Large intestine (tissue), 3 donors: ENCODE results near the gene EGR4. TPM values are rescaled to one million over a fixed set of nuclear protein-coding genes. Genes with fewer than 3 reads are reported as not detected.
"Not testable (repeated sequence)": the region's sequence is repeated elsewhere in the genome, so short reads cannot be mapped to it uniquely, and the experiment has no call there.

Experiments
- DNase-seq, 2 donors: peaks; one replicate each; pipeline versions ENCODE4 v3.0.0 to v3.0.0-alpha.2; 2013
- H3K27ac ChIP-seq: one replicate; pipeline ENCODE4 v1.5.1; 2013; ENCODE audit warnings: low read length
- H3K27me3 ChIP-seq: 2 replicates; pipeline ENCODE4 v1.6.1; 2013; ENCODE audit warnings: low read length; ENCODE audit not compliant: control insufficient read depth, insufficient read depth
- H3K36me3 ChIP-seq: 2 replicates; pipeline ENCODE4 v1.6.1; 2013; ENCODE audit warnings: low read length; ENCODE audit not compliant: control insufficient read depth, insufficient read depth
- H3K4me1 ChIP-seq: one replicate; pipeline ENCODE4 v1.6.1; 2013; ENCODE audit warnings: low read length; ENCODE audit not compliant: control insufficient read depth, insufficient read depth
- H3K4me3 ChIP-seq: one replicate; pipeline ENCODE4 v1.5.1; 2013; ENCODE audit warnings: low read length
- H3K9me3 ChIP-seq: one replicate; pipeline ENCODE4 v1.6.1; 2013; ENCODE audit warnings: mild to moderate bottlenecking, low read depth, low read length, moderate library complexity; ENCODE audit not compliant: control insufficient read depth
- WGBS: methylation state at CpG from one replicate; pipeline ENCODE4 v1.1.5; 2013; ENCODE audit warnings: low lambda C conversion rate; ENCODE audit not compliant: insufficient coverage; 5-methylcytosine and 5-hydroxymethylcytosine counted together
- polyA plus RNA-seq: library from polyadenylated mRNA; unstranded; fragments of 120-200 nt; gene quantifications from one replicate; pipeline ENCODE4 v1.2.1, GENCODE V29; 2013

EGR4 gene
- polyA plus RNA-seq, 1 donor: 0.04 TPM

DNA sequence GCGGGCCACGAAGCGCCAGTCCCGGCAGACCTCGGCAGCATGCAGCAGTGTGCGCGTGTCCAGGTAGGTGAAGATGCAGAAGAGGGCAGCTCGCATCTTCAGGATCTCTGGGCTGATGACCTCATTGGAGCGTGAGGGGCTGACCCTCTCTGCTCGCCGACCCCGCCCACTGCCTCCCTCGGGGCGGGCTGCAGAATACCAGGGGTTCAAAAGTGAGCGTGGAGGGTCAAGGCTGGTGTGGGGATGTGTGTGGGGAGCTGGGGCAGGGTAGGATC lies 29.1 kb downstream of the EGR4 start:
- no peak overlapping the region for H3K27ac ChIP-seq
- WGBS: no CpG with 5 or more reads among the region's 15 CpGs
- peaks cover 7% of the 10 kb centered on the region for H3K4me1 ChIP-seq

DNA sequence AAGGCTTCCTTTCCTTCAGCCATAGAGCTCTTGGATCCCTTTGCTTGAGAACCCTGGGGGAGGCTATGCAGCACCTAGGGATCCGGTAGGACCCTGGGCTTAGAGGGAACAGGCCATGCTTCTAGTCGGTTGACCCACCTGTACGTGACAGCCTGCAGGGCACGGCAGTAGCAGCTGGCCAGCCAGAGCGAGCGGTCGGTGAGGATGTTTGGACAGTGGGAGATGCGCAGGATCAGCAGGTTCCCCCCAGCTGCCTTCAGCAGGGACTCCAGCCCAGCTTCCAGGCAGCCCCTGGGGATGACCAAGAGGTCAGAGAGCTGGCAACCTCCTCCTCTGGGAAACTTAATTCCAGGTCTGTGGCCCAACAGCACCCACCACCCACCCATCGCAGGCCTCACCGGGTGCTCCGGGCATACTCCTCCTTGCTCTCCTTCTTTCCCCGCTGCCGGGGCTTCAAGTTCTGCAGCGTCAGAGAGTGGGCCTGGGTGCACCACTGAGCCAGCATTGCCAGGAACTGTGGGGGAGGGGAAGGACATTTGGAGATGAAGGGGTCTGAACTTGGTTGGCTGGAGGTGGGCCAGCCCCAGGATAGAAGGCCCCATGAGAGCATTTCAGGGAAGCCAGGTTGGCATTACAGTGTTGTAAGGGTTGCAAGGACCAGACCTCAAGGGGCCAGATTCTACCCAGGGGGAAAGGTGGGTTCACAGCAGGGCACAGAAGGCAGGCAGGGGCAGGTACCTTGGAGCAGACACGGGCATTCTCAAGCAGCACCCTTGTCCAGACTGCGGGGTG lies 29.6 kb downstream of the EGR4 start:
- 100% methylated on average over 2 of the region's 16 CpGs for WGBS
- no peak overlapping the region for H3K4me3 ChIP-seq
- H3K9me3 ChIP-seq: peaks cover 7% of the 10 kb centered on the region
- no peaks in the 10 kb centered on the region for H3K36me3 ChIP-seq
- H3K27me3 ChIP-seq: peaks cover 16% of the 10 kb centered on the region
- no peak for DNase-seq
- H3K27ac ChIP-seq: no peak overlapping the region
- H3K4me1 ChIP-seq: peaks cover 6% of the 10 kb centered on the region

More for the DNA sequence above, 29.1 kb downstream of the EGR4 start:
- H3K4me3 ChIP-seq: no peak overlapping the region
- H3K9me3 ChIP-seq: peaks cover 8% of the 10 kb centered on the region
- peaks cover 18% of the 10 kb centered on the region for H3K27me3 ChIP-seq
- H3K36me3 ChIP-seq: no peaks in the 10 kb centered on the region
- DNase-seq: no peak

DNA sequence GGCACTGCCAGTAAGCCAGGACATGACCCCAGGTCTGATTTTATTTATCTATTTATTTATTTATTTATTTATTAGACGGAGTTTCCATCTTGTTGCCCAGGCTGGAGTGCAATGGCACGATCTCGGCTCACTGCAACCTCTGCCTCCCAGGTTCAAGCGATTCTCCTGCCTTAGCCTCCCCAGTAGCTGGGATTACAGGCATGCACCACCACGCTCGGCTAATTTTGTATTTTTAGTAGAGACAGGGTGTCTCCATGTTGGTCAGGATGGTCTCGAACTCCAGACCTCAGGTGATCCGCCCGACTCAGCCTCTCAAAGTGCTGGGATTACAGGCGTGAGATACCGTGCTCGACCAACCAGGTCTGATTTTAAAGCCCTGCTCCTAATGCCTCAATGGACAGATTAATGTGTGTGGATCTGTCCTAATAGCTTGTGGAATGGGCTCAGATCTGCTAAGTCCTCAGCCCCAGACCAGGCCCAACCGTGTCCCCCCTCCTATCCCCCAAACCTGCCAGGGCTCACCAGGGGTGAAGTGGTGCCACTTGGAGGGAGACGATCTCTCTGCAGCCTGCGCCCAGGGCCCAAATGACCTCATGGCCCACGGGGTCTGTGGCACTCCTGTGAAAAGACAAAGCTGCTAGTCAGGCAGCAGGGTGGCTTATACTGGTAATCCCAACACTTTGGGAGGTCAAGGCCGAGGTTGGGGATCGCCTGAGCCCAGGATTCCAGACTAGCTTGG lies 30.5 kb downstream of the EGR4 start:
- WGBS: 83% methylated on average over 1 of the region's 18 CpGs
- H3K9me3 ChIP-seq, H3K27ac ChIP-seq, H3K4me3 ChIP-seq, H3K4me1 ChIP-seq, H3K27me3 ChIP-seq, H3K36me3 ChIP-seq, DNase-seq: not testable (repeated sequence)

DNA sequence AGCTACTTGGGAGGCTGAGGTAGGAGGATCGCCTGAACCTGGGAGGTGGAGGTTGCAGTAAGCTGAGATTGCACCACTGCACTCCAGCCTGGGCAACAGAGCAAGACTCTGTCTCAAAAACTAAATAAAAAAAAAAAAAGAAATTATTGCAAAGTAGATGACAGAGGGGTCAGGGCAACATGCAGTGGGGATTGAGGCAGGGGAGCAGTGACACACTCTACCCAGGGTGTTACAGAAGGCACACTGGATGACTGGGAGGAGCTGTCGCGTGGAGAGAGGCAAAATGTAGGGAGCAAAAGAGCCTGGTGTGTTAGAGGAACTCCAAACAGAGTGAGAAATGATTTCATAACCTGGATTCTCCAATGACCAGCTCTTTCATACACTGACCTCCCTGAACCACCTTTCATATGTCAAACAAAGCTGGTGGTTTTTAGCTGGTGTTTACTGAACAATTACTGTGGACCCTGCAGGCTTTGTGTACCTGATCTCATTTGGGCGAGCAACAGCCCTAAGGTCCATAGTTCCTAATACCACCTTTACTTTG lies 31.2 kb downstream of the EGR4 start:
- no peak overlapping the region for H3K27ac ChIP-seq
- H3K36me3 ChIP-seq: no peaks in the 10 kb centered on the region
- peaks cover 3% of the 10 kb centered on the region for H3K9me3 ChIP-seq
- peaks cover 3% of the 10 kb centered on the region for H3K27me3 ChIP-seq
- no peak overlapping the region for H3K4me3 ChIP-seq
- DNase-seq: no peak
- no CpG with 5 or more reads among the region's 4 CpGs for WGBS
- H3K4me1 ChIP-seq: no peaks in the 10 kb centered on the region

DNA sequence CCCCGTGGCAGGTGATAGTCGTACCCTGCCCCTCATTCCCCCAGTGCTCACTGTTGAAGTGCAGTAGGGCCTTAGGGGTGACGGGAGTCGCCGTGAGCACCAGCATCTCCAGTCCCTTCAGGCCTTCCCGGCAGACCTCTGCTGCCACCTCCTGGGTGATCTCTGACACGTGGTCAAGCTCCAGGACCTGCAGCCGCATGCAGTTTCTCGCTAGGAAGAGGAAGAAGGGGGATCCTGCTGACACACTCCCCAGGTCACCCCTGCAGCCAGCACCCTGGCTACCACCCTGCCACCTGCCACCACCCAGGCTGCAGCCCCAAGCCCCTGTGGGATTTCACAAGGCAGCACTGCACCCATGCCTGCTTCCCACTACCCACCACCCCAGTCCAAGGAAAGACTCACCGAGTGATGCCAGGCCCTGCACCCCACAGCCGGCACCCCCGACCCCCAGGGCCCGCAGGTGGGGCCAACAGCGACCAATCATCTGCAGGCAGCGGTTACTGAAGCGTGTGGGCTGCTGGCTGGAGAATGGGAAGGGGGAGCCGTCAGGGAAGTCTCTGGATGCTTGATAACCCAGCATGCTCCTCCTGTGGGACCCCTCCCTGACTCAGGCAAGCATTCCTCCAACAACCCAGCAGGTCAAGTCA lies 32.9 kb downstream of the EGR4 start:
- Histone ChIP-seq H3K36me3 (no peaks in the 10 kb centered on the region), H3K27me3 (no peaks in the 10 kb centered on the region), H3K4me1 (no peaks in the 10 kb centered on the region), H3K9me3 (no peaks in the 10 kb centered on the region), H3K27ac (no peak overlapping the region), H3K4me3 (no peak overlapping the region)
- peak in 1 of 2 donors; percentile 37 for DNase-seq
- no CpG with 5 or more reads among the region's 17 CpGs for WGBS

DNA sequence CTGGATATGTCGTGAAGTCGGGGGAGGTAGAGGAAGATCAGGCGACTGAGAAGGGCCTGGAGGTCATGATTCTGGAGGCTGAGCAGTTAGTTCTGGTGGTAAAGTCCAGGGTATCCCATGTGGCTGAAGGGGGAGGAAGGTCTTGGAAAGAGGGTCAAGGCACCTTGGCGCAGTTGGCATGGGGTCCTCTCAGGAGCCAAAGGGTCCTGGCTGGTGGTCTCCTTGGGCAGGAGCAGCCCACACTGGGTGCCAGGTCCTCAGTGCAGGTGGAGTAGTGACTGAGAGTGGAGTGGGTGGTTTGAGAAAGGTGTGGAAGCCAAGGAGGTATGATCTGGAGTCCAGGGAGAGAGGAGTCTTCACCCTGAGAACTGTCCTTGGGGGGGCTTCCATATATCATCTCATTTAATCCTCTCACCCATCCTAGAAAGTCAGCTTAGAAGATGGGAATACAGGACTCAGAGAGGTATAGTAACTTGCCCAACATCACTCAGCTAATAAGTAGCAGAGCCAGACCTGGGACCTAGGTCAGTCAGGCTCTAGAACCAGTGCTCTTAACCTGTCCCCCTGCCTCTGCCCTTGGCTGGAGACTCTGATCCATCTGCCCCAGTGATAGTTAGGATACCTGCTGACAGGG lies 33.5 kb downstream of the EGR4 start:
- Histone ChIP-seq H3K27me3 (no peaks in the 10 kb centered on the region), H3K4me1 (no peaks in the 10 kb centered on the region)
- 100% methylated on average over 1 of the region's 4 CpGs for WGBS

DNA sequence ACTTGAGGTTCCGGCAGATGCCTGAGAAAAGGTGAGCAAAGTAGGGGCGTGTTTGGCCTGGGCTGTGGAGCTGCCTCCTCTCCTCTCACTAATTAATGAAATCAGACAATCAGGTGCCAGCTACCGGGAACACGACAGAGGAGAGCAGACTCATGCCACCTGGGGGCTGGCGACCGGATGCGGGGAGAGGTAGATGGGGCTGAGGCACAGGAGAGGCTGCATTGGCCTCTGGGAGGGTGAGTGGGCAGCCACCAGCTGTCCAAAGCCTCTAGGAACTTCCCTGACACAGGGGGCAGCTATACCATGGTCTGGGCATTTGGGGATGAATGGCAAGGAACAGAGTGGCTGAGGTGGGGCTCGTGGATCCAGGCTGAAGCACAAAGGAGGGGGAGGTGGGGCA lies 34.1 kb downstream of the EGR4 start:
- WGBS: no CpG with 5 or more reads among the region's 8 CpGs

More for the DNA sequence above, 33.5 kb downstream of the EGR4 start:
- no peak overlapping the region for H3K27ac ChIP-seq
- DNase-seq: no peak
- no peak overlapping the region for H3K4me3 ChIP-seq
- H3K9me3 ChIP-seq: no peaks in the 10 kb centered on the region
- peaks cover 2% of the 10 kb centered on the region for H3K36me3 ChIP-seq

DNA sequence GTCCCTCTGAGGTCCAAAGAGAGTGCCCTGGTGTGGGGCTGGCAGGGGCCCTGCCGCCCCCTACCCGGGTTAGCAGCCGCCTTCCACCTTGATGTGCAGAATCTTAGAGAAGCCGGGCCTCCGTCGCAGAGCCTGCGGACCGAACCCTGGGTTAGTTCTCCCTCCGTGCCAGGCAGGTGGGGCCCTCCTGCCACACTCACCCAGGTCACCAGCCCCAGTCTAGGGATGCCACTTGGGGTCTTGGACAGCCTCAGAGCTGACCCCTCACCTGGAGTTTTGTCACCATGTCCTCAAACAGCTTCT lies 34.5 kb downstream of the EGR4 start:
- no peak overlapping the region for H3K27ac ChIP-seq
- DNase-seq: no peak
- H3K27me3 ChIP-seq: no peaks in the 10 kb centered on the region
- H3K4me3 ChIP-seq: no peak overlapping the region
- H3K36me3 ChIP-seq: peaks cover 12% of the 10 kb centered on the region
- H3K9me3 ChIP-seq: no peaks in the 10 kb centered on the region
- no peaks in the 10 kb centered on the region for H3K4me1 ChIP-seq
- WGBS: no CpG with 5 or more reads among the region's 9 CpGs

More for the DNA sequence above, 34.1 kb downstream of the EGR4 start:
- H3K4me3 ChIP-seq: no peak overlapping the region
- no peaks in the 10 kb centered on the region for H3K9me3 ChIP-seq
- H3K27ac ChIP-seq: no peak overlapping the region
- no peaks in the 10 kb centered on the region for H3K27me3 ChIP-seq
- H3K36me3 ChIP-seq: peaks cover 8% of the 10 kb centered on the region
- no peak for DNase-seq
- no peaks in the 10 kb centered on the region for H3K4me1 ChIP-seq

DNA sequence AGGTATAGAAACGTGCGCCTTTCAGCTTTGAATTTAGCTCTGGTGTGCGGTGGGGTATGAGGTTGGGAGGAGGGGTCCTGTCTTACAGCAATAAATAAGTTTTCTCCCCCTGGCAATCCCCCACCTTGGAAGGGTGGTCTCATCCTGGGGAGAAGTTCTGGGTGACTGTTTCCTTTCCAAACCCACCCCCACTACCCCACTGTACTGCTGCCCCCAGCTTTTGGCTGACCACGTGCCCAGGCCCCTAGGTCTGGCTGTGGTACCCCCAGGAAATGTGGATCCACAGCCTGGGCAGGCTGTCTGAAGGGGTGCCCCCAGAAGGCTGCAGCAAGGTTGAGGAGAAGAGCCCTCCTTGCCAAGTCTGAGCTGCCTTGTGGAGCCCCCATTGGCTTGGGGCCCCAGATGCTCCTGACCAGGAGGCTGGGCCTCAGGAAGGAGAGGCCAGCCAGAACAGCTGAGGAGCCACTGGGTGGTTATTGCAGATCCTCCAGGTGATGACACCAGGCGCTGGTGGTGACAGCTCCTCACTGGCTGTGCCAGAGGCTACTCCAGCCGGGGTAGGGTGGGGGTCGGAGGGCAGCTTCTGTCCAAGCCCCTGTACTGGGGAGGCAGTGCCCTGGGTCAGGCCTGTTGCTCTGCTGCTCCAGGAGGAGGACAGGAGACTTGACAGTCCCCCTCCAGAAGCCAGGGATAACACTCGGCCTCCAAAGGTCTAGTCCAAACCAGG lies 35.0 kb downstream of the EGR4 start:
- Histone ChIP-seq H3K27me3 (no peaks in the 10 kb centered on the region), H3K27ac (no peak overlapping the region), H3K4me1 (no peaks in the 10 kb centered on the region), H3K4me3 (no peak overlapping the region), H3K9me3 (no peaks in the 10 kb centered on the region), H3K36me3 (peaks cover 17% of the 10 kb centered on the region)
- no CpG with 5 or more reads among the region's 8 CpGs for WGBS
- no peak for DNase-seq
